RPMI8226 (cell line): ENCODE measurements around the gene NFIA.
"Not testable (repeated sequence)": the region's sequence is repeated elsewhere in the genome, so short reads cannot be mapped to it uniquely, and the experiment has no call there.

Experiments used
- DNase-seq: peaks from one replicate; pipeline ENCODE4 v3.0.0-alpha.2; 2015

The NFIA gene

GRCh38 chr1:61447106-61447967, 365.0 kb downstream of the NFIA start:
- no peak for DNase-seq

GRCh38 chr1:61447968-61448430, 365.6 kb downstream of the NFIA start:
- DNase-seq = no peak

GRCh38 chr1:61448914-61449313, 366.6 kb downstream of the NFIA start:
- no peak for DNase-seq

GRCh38 chr1:61449410-61449809, 367.0 kb downstream of the NFIA start:
- no peak for DNase-seq

- no peak for DNase-seq
These were observed 368.1 kb downstream of the NFIA start for GRCh38 chr1:61450454-61450853.

- DNase-seq = no peak
These were observed 368.7 kb downstream of the NFIA start for GRCh38 chr1:61450872-61451571.

- no peak for DNase-seq
These were observed 369.2 kb downstream of the NFIA start for GRCh38 chr1:61451572-61451968.

GRCh38 chr1:61452176-61453035, 370.0 kb downstream of the NFIA start:
- peak; percentile 52 for DNase-seq

GRCh38 chr1:61453111-61453961, 371.0 kb downstream of the NFIA start:
- DNase-seq = peak; percentile 85

GRCh38 chr1:61455400-61455799, 373.0 kb downstream of the NFIA start:
- DNase-seq = no peak

- no peak for DNase-seq
These were observed 375.2 kb downstream of the NFIA start for GRCh38 chr1:61457526-61458040.

- no peak for DNase-seq
These were observed 377.0 kb downstream of the NFIA start for GRCh38 chr1:61459345-61459744.

GRCh38 chr1:61460191-61460590, 377.8 kb downstream of the NFIA start:
- no peak for DNase-seq

GRCh38 chr1:61461406-61462384, 379.3 kb downstream of the NFIA start:
- no peak for DNase-seq

GRCh38 chr1:61462628-61463027, 380.3 kb downstream of the NFIA start:
- DNase-seq = no peak

- DNase-seq = peak; percentile 84
These were observed 380.9 kb downstream of the NFIA start for GRCh38 chr1:61463220-61463619.

GRCh38 chr1:61467836-61468235, 385.5 kb downstream of the NFIA start:
- DNase-seq = not testable (repeated sequence)

GRCh38 chr1:61469365-61469764, 387.0 kb downstream of the NFIA start:
- DNase-seq = no peak

- no peak for DNase-seq
These were observed 390.5 kb downstream of the NFIA start for GRCh38 chr1:61472876-61473275.

GRCh38 chr1:61474269-61474817, 392.0 kb downstream of the NFIA start:
- no peak for DNase-seq
